ENCODE measurements around the gene OPA1.

GRCh38 chr3:193593668-193594030, 641 bp downstream of the OPA1 start:
- TF ChIP-seq ZNF850 (CRISPR knock-in tag; conservative IDR thresholded peaks at IDR 0.05) (no peak), CTCF (CRISPR knock-in tag; IDR thresholded peaks at IDR 0.05) (no peak), HCFC1 (IDR thresholded peaks at IDR 0.05; ENCODE audit: low read depth, low read length) (no peak), POLR2AphosphoS5 (IDR thresholded peaks at IDR 0.05; ENCODE audit: low read depth, low read length) (no peak), POLR2A (IDR thresholded peaks at IDR 0.05; ENCODE audit: insufficient read depth in 1 of 2, low read depth in 2 of 2, low read length in 2 of 2) (no peak), ZNF260 (CRISPR knock-in tag; IDR thresholded peaks at IDR 0.05; ENCODE audit: borderline replicate concordance, low read depth) (no peak), USF2 (IDR thresholded peaks at IDR 0.05; ENCODE audit: low read depth, low read length) (no peak), USF2 (CRISPR knock-in tag; IDR thresholded peaks at IDR 0.05; ENCODE audit: borderline replicate concordance) (no peak), ZMYM4 (CRISPR knock-in tag; IDR thresholded peaks at IDR 0.05) (no peak)
